CD14-positive monocyte (primary cell): ENCODE data around the gene PSMB11. TPM values are rescaled to one million over a fixed set of nuclear protein-coding genes. Genes with fewer than 3 reads are reported as not detected.

Experiments used
- DNase-seq, 3 donors: peaks; one replicate each; pipeline ENCODE4 v3.0.0-alpha.2; 2011 to 2022
- H2AFZ ChIP-seq: 2 replicates; pipeline ENCODE4 v1.6.0; 2012; ENCODE audit warnings: mild to moderate bottlenecking, low read depth, low read length, inconsistent platforms; ENCODE audit not compliant: insufficient read depth, poor library complexity, severe bottlenecking
- H3K27ac ChIP-seq, 2 donors: 1 replicate in 1 of 2; 2 replicates in 1 of 2; pipeline ENCODE4 v1.5.1; 2012 to 2013; ENCODE audit warnings: low read length in 2 of 2, control low read depth in 1 of 2, inconsistent platforms in 1 of 2, low read depth in 1 of 2, mild to moderate bottlenecking in 1 of 2
- H3K27me3 ChIP-seq, 2 donors: one replicate each; pipeline versions ENCODE4 v1.6.0 to v1.6.1; 2011 to 2013; ENCODE audit warnings: low read length in 2 of 2; ENCODE audit not compliant: control insufficient read depth in 2 of 2, insufficient read depth in 2 of 2
- H3K36me3 ChIP-seq, 2 donors: replicated peaks in 1 of 2; 1 replicate in 1 of 2; 2 replicates in 1 of 2; pipeline versions ENCODE4 v1.5.1 to v1.6.1; 2012 to 2013; ENCODE audit warnings: low read length in 2 of 2, control low read depth in 1 of 2, inconsistent platforms in 1 of 2, mild to moderate bottlenecking in 1 of 2; ENCODE audit not compliant: insufficient read depth in 2 of 2, control insufficient read depth in 1 of 2
- H3K4me1 ChIP-seq, 2 donors: 1 replicate in 1 of 2; 2 replicates in 1 of 2; pipeline versions ENCODE4 v1.5.1 to v1.6.1; 2012 to 2013; ENCODE audit warnings: low read length in 2 of 2, control low read depth in 1 of 2, inconsistent platforms in 1 of 2, mild to moderate bottlenecking in 1 of 2, moderate library complexity in 1 of 2; ENCODE audit not compliant: insufficient read depth in 2 of 2, control insufficient read depth in 1 of 2
- H3K4me2 ChIP-seq: replicated peaks from 2 replicates; pipeline ENCODE3; 2012; ENCODE audit warnings: low read length, moderate library complexity, mild to moderate bottlenecking; ENCODE audit not compliant: poor library complexity, severe bottlenecking; ENCODE audit errors: extremely low read depth
- H3K4me3 ChIP-seq, 3 experiments: fragments of 200-600 bp in 1 of 3; sonication (generic) in 1 of 3; replicated peaks in 1 of 3; 1 replicate in 2 of 3; 2 replicates in 1 of 3; pipeline ENCODE4 v1.5.1; 2011 to 2013; ENCODE audit warnings: low read length in 3 of 3, mild to moderate bottlenecking in 3 of 3, control low read depth in 2 of 3, low read depth in 2 of 3, inconsistent platforms in 1 of 3, moderate library complexity in 1 of 3
- H3K79me2 ChIP-seq: 2 replicates; pipeline ENCODE4 v1.6.0; 2012; ENCODE audit warnings: mild to moderate bottlenecking, control low read depth, inconsistent platforms, low read length, moderate library complexity; ENCODE audit not compliant: insufficient read depth
- H3K9ac ChIP-seq: 2 replicates; pipeline ENCODE4 v1.6.0; 2017; ENCODE audit warnings: low read length, mild to moderate bottlenecking; ENCODE audit not compliant: insufficient read depth, poor library complexity, severe bottlenecking
- H3K9me3 ChIP-seq, 2 donors: replicated peaks in 1 of 2; 1 replicate in 1 of 2; 2 replicates in 1 of 2; pipeline versions ENCODE4 v1.5.1 to v1.6.1; 2012 to 2013; ENCODE audit warnings: low read length in 2 of 2, control low read depth in 1 of 2; ENCODE audit not compliant: control insufficient read depth in 1 of 2, insufficient read depth in 1 of 2
- H4K20me1 ChIP-seq: 2 replicates; pipeline ENCODE4 v1.6.0; 2012; ENCODE audit warnings: mild to moderate bottlenecking, low read length, control low read depth, moderate library complexity; ENCODE audit not compliant: insufficient read depth
- H3K27ac Mint-ChIP-seq, 7 donors: one replicate each; pipeline ENCODE4 v1.8.0; 2020; ENCODE audit warnings: mild to moderate bottlenecking in 7 of 7, mixed read lengths in 7 of 7, moderate library complexity in 6 of 7, inconsistent platforms in 2 of 7
- H3K27me3 Mint-ChIP-seq, 3 donors: one replicate each; pipeline ENCODE4 v1.8.0; 2021 to 2022; ENCODE audit warnings: low read depth in 3 of 3, mild to moderate bottlenecking in 3 of 3, mixed read lengths in 3 of 3, moderate library complexity in 3 of 3, inconsistent platforms in 1 of 3
- H3K36me3 Mint-ChIP-seq, 2 donors: one replicate each; pipeline ENCODE4 v1.8.0; 2020; ENCODE audit warnings: mixed read lengths in 2 of 2, inconsistent platforms in 1 of 2, mild to moderate bottlenecking in 1 of 2
- H3K4me1 Mint-ChIP-seq: one replicate; pipeline ENCODE4 v1.8.0; 2020; ENCODE audit warnings: mild to moderate bottlenecking, mixed read lengths
- H3K4me3 Mint-ChIP-seq, 2 donors: one replicate each; pipeline ENCODE4 v1.8.0; 2020; ENCODE audit warnings: mild to moderate bottlenecking in 2 of 2, mixed read lengths in 2 of 2, moderate library complexity in 1 of 2
- H3K9me3 Mint-ChIP-seq, 7 donors: one replicate each; pipeline ENCODE4 v1.8.0; 2020 to 2022; ENCODE audit warnings: mixed read lengths in 7 of 7, mild to moderate bottlenecking in 6 of 7, moderate library complexity in 6 of 7, inconsistent platforms in 2 of 7
- WGBS: methylation state at CpG from one replicate; pipeline ENCODE4 v1.1.5; 2013; ENCODE audit warnings: missing lambda C conversion rate; ENCODE audit not compliant: insufficient coverage; 5-methylcytosine and 5-hydroxymethylcytosine counted together
- intact Hi-C, 2 donors: fragments of 100-400 bp; cut with micrococcal nuclease; formaldehyde crosslinking; loops; one replicate each; pipeline versions ENCODE4 v1.15.0 to v1.15.1; 2023
- polyA plus RNA-seq, 3 donors: library from polyadenylated mRNA; depleted of rRNA in 1 of 3; unstranded in 2 of 3; stranded (reverse) in 1 of 3; fragments of 300-500 nt in 2 of 3; fragments of >200 nt in 1 of 3; fragmentation: Illumina TruSeq in 2 of 3; gene quantifications; 1 replicate in 2 of 3; 2 replicates in 1 of 3; pipeline ENCODE4 v1.2.3, GENCODE V29; 2012 to 2021
- TF ChIP-seq, protein P1 (sequence below): fragments of 200-600 bp; IDR thresholded peaks from one replicate; pipeline ENCODE4 v1.8.0; 2022; ENCODE audit warnings: antibody characterized with exemption, mild to moderate bottlenecking

Gene PSMB11
- polyA plus RNA-seq, 3 donors = not detected

DNA sequence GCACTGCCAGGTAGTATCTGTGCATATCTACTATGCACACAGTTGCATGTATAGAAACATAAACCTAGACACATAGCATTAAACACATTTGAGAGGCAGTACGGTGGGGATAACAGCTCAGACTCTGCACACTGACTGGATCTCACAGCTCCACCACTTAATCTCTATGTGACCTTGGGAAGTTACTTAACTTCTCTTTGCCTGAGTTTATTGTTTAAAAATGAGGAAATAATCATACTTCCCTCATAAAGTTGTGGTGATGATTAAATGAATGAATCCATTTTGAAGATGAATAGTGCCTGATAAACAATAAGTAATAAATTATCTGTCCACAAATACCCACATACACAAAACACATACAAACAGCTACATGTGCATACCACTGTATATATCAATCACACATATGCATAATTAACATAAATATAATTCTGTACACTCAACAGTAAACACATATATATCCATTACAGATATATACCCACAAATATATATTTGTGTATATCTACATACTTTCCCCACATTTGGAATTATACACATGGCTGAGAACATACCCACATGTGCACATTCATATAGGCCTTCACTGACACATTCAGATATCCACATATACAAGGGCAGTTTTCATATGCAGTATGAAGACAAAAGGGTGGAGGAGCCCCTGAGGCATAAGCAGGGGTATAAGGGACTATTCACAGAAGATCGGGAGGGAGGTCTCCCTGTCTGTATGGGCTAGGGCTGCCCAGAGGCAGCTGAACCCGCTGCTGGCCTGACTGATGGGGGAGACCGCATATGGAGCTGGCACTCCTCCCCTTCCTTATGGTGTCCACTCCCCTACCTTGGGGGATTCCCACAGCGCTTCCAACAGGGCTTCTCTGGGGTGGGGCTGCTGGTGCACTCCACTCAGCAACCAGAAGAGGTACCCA is 9.4 kb downstream of the PSMB11 start:
- Histone ChIP-seq H3K79me2 (no peaks in the 10 kb centered on the region), H3K36me3 (no peaks in the 10 kb centered on the region), H2AFZ (no peak overlapping the region), H3K9ac (no peak overlapping the region), H3K4me3 (no peak overlapping the region), H4K20me1 (no peaks in the 10 kb centered on the region), H3K9me3 (no peaks in the 10 kb centered on the region), H3K27ac (no peak overlapping the region), H3K27me3 (peaks cover 0 to 2% of the 10 kb centered on the region in 2 donors), H3K4me2 (no peak overlapping the region), H3K4me1 (peaks cover 7 to 13% of the 10 kb centered on the region in 2 donors)
- Mint-ChIP-seq H3K36me3 (peaks cover 0 to under 1% of the 10 kb centered on the region in 2 donors), H3K27me3 (peaks cover 6 to 12% (median 11%) of the 10 kb centered on the region in 3 donors), H3K4me1 (peaks cover 16% of the 10 kb centered on the region), H3K27ac (no peak overlapping the region), H3K9me3 (peaks cover 0 to 4% (median 0%) of the 10 kb centered on the region in 7 donors), H3K4me3 (no peak overlapping the region)
- TF ChIP-seq, protein P1, sequence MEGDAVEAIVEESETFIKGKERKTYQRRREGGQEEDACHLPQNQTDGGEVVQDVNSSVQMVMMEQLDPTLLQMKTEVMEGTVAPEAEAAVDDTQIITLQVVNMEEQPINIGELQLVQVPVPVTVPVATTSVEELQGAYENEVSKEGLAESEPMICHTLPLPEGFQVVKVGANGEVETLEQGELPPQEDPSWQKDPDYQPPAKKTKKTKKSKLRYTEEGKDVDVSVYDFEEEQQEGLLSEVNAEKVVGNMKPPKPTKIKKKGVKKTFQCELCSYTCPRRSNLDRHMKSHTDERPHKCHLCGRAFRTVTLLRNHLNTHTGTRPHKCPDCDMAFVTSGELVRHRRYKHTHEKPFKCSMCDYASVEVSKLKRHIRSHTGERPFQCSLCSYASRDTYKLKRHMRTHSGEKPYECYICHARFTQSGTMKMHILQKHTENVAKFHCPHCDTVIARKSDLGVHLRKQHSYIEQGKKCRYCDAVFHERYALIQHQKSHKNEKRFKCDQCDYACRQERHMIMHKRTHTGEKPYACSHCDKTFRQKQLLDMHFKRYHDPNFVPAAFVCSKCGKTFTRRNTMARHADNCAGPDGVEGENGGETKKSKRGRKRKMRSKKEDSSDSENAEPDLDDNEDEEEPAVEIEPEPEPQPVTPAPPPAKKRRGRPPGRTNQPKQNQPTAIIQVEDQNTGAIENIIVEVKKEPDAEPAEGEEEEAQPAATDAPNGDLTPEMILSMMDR = no peak
- WGBS = 80% methylated on average over 2 of the region's 5 CpGs
- intact Hi-C loops = no loop called here
- DNase-seq = no peak

DNA sequence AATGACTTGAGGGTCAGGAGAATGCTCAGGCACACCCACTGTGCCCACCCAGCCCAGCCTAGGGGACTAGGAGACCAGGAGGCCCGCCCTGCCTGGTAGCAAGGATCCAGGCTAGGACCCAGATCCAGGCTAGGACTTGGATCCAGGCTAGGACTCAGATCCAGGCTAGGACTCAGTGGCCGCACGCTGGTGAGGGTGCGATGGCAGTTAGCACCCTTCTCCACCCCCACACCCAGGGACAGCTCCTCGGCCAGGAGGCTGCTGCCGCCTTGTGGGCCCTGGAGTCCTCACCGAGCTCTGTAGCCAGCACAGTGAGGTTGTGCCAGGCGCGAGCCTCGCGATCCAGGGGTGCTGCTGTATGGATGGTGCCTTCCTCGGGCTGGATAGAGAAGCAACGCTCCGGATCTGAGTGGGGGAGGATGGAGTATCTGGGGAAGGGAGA is 10.2 kb downstream of the PSMB11 start:
- Histone ChIP-seq H3K4me3 (no peak overlapping the region), H3K4me1 (peaks cover 15 to 21% of the 10 kb centered on the region in 2 donors), H2AFZ (no peak overlapping the region), H4K20me1 (no peaks in the 10 kb centered on the region), H3K36me3 (no peaks in the 10 kb centered on the region), H3K9ac (no peak overlapping the region), H3K27me3 (peaks cover 4 to 10% of the 10 kb centered on the region in 2 donors), H3K9me3 (no peaks in the 10 kb centered on the region), H3K4me2 (no peak overlapping the region), H3K79me2 (no peaks in the 10 kb centered on the region), H3K27ac (no peak overlapping the region)
- peaks cover 0 to 2% of the 10 kb centered on the region in 2 donors for H3K36me3 Mint-ChIP-seq
- TF ChIP-seq, protein P1 = no peak
- 85% methylated on average over 8 of the region's 14 CpGs for WGBS
- H3K4me3 Mint-ChIP-seq = no peak overlapping the region
- peaks cover 12 to 18% (median 16%) of the 10 kb centered on the region in 3 donors for H3K27me3 Mint-ChIP-seq
- peaks cover 23% of the 10 kb centered on the region for H3K4me1 Mint-ChIP-seq
- H3K9me3 Mint-ChIP-seq = peaks cover 0 to 5% (median 0%) of the 10 kb centered on the region in 7 donors
- H3K27ac Mint-ChIP-seq = no peak overlapping the region
- intact Hi-C loops = no loop called here
- DNase-seq = no peak
